ENCODE results near the gene UMPS. TPM values are rescaled to one million over a fixed set of nuclear protein-coding genes. Genes with fewer than 3 reads are reported as not detected.

Gene UMPS
- polyA plus RNA-seq, 1 of the 3 experiments (the other 2 are of a cell fraction) = 25.1 TPM

- Histone ChIP-seq H3K9ac (no peak overlapping the region), H3K9me2 (no peaks in the 10 kb centered on the region), H4K20me1 (ENCODE audit: insufficient read depth) (no peaks in the 10 kb centered on the region), H3K4me1 (ENCODE audit: control insufficient read depth in 1 of 2, insufficient read depth in 2 of 2, low read depth in 1 of 2, low read length in 1 of 2) (peaks cover 0 to 7% of the 10 kb centered on the region in 2 experiments; a peak in 1 of 4 replicates), H3K4me2 (no peak overlapping the region), H3K27me3 (ENCODE audit: insufficient read depth) (no peaks in the 10 kb centered on the region), H3K79me2 (ENCODE audit: insufficient read depth) (no peaks in the 10 kb centered on the region), H3F3A (replicated peaks; ENCODE audit: insufficient read depth) (no peaks in the 10 kb centered on the region), H3K9me3 (no peaks in the 10 kb centered on the region), H3K27ac (ENCODE audit: low read depth in 2 of 2, low read length in 1 of 2) (no peak overlapping the region), H3K4me3 (ENCODE audit: low read depth in 2 of 2, low read length in 1 of 2) (no peak overlapping the region; a peak in 1 of 4 replicates), H2AFZ (ENCODE audit: low read depth) (no peak overlapping the region), H3K36me3 (replicated peaks in 1 of 2; ENCODE audit: control insufficient read depth in 1 of 2, insufficient read depth in 2 of 2, low read length in 1 of 2) (no peaks in the 10 kb centered on the region)
- WGBS (ENCODE audit: low lambda C conversion rate) = 23% methylated on average over 11 of the region's 11 CpGs
- CTCF ChIA-PET = interaction anchor here (0.6 to 13.2 kb wide), 43 partner anchors 8 to 899 kb away, joined by 3 to 280 read pairs (median 4); partner anchors contain the start of gene UMPS
- TF ChIP-seq CTCF (IDR thresholded peaks at IDR 0.05) = peak; percentile 86
- no peak for TF ChIP-seq NFIC (IDR thresholded peaks at IDR 0.05; ENCODE audit: borderline replicate concordance)
- TF ChIP-seq FOXM1 (IDR thresholded peaks at IDR 0.05; ENCODE audit: low read depth) = no peak
- peak; percentile 78 for TF ChIP-seq RAD21 (IDR thresholded peaks at IDR 0.05; ENCODE audit: low read length)
- no peak for TF ChIP-seq ELF1 (IDR thresholded peaks at IDR 0.05)
- TF ChIP-seq MXI1 (IDR thresholded peaks at IDR 0.05; ENCODE audit: low read depth, low read length) = no peak
- peak; percentile 24; the same call in 1 of the 2 replicates for TF ChIP-seq SIN3A (IDR thresholded peaks at IDR 0.05; ENCODE audit: borderline replicate concordance, low read depth, low read length)
- TF ChIP-seq TAF1 (IDR thresholded peaks at IDR 0.05; ENCODE audit: borderline replicate concordance, low read depth, low read length) = no peak
- TF ChIP-seq JUND (IDR thresholded peaks at IDR 0.05) = no peak
- no peak for TF ChIP-seq MEF2A (IDR thresholded peaks at IDR 0.05; ENCODE audit: borderline replicate concordance, low read depth)
- TF ChIP-seq REST (IDR thresholded peaks at IDR 0.05; ENCODE audit: low read depth, low read length) = no peak
- TF ChIP-seq RXRA (IDR thresholded peaks at IDR 0.05; ENCODE audit: borderline replicate concordance, low read depth) = no peak
- TF ChIP-seq TCF12 (IDR thresholded peaks at IDR 0.05) = no peak
- TF ChIP-seq SMC3 (IDR thresholded peaks at IDR 0.05; ENCODE audit: low read depth, low read length) = peak; percentile 91
- TF ChIP-seq FOXJ3 (CRISPR knock-in tag; IDR thresholded peaks at IDR 0.05) = no peak
- TF ChIP-seq YY1 (IDR thresholded peaks at IDR 0.05; ENCODE audit: low read depth) = no peak
- TF ChIP-seq EZH2phosphoT487 (IDR thresholded peaks at IDR 0.05; ENCODE audit: borderline replicate concordance, low read depth) = no peak
- TF ChIP-seq GABPA (IDR thresholded peaks at IDR 0.05; ENCODE audit: low read depth) = no peak
- DNase-seq = peak; percentile 78
- POLR2A ChIA-PET = no interaction called here
These were observed 41.4 kb upstream of the UMPS start for GRCh38 chr3:124688581-124689454.
